Kidney (tissue), 14 donors: ENCODE data around the gene HUS1B. TPM values are rescaled to one million over a fixed set of nuclear protein-coding genes. Genes with fewer than 3 reads are reported as not detected.

Source experiments
- DNase-seq, 5 donors: peaks; one replicate each; pipeline ENCODE4 v3.0.0-alpha.2; 2013 to 2020
- FAIRE-seq: peaks from 2 replicates; lab custom pipeline; 2012; peaks lifted over from hg19 to GRCh38; lab: Jason Lieb, UNC
- H3K27ac ChIP-seq, 2 donors: one replicate each; pipeline ENCODE4 v1.7.0; 2013; ENCODE audit warnings: low read depth in 2 of 2, low read length in 2 of 2, inconsistent platforms in 1 of 2
- H3K27me3 ChIP-seq: one replicate; pipeline ENCODE4 v1.7.1; 2013; ENCODE audit warnings: low read length, inconsistent platforms; ENCODE audit not compliant: control insufficient read depth, insufficient read depth
- H3K36me3 ChIP-seq, 3 donors: one replicate each; pipeline versions ENCODE4 v1.7.0 to v1.7.1; 2013; ENCODE audit warnings: low read length in 3 of 3, control low read depth in 1 of 3, inconsistent platforms in 1 of 3; ENCODE audit not compliant: insufficient read depth in 3 of 3, control insufficient read depth in 2 of 3
- H3K4me1 ChIP-seq, 3 donors: one replicate each; pipeline versions ENCODE4 v1.7.0 to v1.7.1; 2013; ENCODE audit warnings: low read length in 3 of 3, inconsistent platforms in 1 of 3, low read depth in 1 of 3; ENCODE audit not compliant: control insufficient read depth in 2 of 3, insufficient read depth in 2 of 3
- H3K4me3 ChIP-seq, 3 donors: one replicate each; pipeline versions ENCODE4 v1.7.0 to v1.8.1; 2013; ENCODE audit warnings: low read length in 3 of 3, control low read depth in 1 of 3, inconsistent platforms in 1 of 3
- H3K9ac ChIP-seq, 3 donors: one replicate each; pipeline versions ENCODE4 v1.7.0 to v1.7.1; 2013; ENCODE audit warnings: low read length in 3 of 3, control low read depth in 1 of 3, inconsistent platforms in 1 of 3
- H3K9me3 ChIP-seq, 3 donors: one replicate each; pipeline versions ENCODE4 v1.7.0 to v1.7.1; 2013; ENCODE audit warnings: low read length in 3 of 3, control low read depth in 1 of 3, inconsistent platforms in 1 of 3; ENCODE audit not compliant: control insufficient read depth in 2 of 3, insufficient read depth in 1 of 3
- intact Hi-C: fragments of 100-400 bp; cut with DNase I; formaldehyde crosslinking; loops from one replicate; pipeline ENCODE4 v1.11.1; 2022
- polyA plus RNA-seq: library from polyadenylated mRNA; stranded (reverse); fragments of 350-450 nt; fragmentation: Illumina TruSeq; extraction: RNeasy Lipid Tissue Mini Kit (QIAGEN cat#74804); gene quantifications from one replicate; pipeline ENCODE4 v1.2.3, GENCODE V29; 2014; ENCODE audit warnings: low read depth, low replicate concordance; ENCODE audit not compliant: insufficient read depth
- total RNA-seq: library from RNA; stranded (reverse); fragmentation: NEBNext Ultra II Directional; extraction: Animal tissue kit (Norgen Biotek cat#: 25700); gene quantifications from one replicate; pipeline ENCODE4 v1.2.1, GENCODE V29; 2021
- TF ChIP-seq, protein P1 (sequence below): IDR thresholded peaks from 3 replicates; pipeline ENCODE4 v1.5.1; 2012; ENCODE audit warnings: mild to moderate bottlenecking, moderate library complexity, borderline replicate concordance; ENCODE audit not compliant: insufficient read depth; ENCODE audit errors: extremely low read depth
- donor health status: control.
- donor health status: control.
- donor health status: control.
- donor health status: control.
- donor health status: control.
- donor health status: DM: yes; HTN: yes; CAD: no.
- donor health status: Normal renal cell carcinoma (clear cell type).

HUS1B gene
- total and polyA plus RNA-seq, 2 donors from 2014 or later = 1.2 TPM; not detected in 1

DNA sequence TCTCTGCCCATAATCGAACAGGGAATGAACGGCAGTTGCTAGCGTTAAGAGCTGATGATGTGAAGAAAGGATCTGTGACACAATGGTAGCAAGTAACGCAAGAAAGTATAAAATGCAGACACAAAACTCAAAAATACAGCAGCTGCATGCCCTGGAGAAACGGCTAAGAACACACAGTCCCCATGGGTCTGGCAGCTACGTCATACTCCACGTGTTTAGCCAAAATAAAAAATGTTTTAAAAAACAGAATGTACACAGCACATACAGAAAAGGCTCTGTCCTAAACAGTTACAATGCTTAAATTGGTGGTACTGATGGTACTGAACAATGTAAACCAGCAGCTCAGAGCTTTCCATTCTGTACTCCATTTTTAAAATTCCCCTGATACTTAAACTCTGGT is 34.4 kb downstream of the HUS1B start:
- Histone ChIP-seq H3K9me3 (no peaks in the 10 kb centered on the region), H3K4me3 (no peak overlapping the region), H3K36me3 (peaks cover 0 to 7% (median 0%) of the 10 kb centered on the region in 3 donors), H3K4me1 (no peaks in the 10 kb centered on the region), H3K27ac (no peak overlapping the region), H3K9ac (no peak overlapping the region), H3K27me3 (no peaks in the 10 kb centered on the region)
- intact Hi-C loops = no loop called here
- no peak for FAIRE-seq
- DNase-seq = no peak
- TF ChIP-seq, protein P1, sequence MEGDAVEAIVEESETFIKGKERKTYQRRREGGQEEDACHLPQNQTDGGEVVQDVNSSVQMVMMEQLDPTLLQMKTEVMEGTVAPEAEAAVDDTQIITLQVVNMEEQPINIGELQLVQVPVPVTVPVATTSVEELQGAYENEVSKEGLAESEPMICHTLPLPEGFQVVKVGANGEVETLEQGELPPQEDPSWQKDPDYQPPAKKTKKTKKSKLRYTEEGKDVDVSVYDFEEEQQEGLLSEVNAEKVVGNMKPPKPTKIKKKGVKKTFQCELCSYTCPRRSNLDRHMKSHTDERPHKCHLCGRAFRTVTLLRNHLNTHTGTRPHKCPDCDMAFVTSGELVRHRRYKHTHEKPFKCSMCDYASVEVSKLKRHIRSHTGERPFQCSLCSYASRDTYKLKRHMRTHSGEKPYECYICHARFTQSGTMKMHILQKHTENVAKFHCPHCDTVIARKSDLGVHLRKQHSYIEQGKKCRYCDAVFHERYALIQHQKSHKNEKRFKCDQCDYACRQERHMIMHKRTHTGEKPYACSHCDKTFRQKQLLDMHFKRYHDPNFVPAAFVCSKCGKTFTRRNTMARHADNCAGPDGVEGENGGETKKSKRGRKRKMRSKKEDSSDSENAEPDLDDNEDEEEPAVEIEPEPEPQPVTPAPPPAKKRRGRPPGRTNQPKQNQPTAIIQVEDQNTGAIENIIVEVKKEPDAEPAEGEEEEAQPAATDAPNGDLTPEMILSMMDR = no peak

DNA sequence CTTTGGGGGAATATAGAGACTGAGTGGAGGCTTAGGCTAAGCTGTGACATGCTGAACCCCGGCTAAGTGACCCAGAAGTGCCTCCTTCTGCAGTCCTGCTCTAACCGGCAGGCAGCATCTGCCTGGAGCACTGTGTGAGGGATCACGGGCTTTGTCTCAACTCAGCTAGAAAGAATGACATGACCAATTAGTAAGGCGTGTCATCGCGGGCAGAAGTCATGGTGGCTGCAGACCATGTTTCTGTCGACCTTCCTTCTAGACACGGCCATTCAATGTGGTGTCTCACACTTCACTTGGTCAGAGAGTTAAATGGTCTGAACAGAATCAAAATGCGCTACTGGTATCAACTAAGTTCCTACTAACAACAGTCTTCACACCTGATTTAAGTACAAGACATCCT is 35.0 kb downstream of the HUS1B start:
- Histone ChIP-seq H3K36me3 (peaks cover 0 to 5% (median 0%) of the 10 kb centered on the region in 3 donors), H3K27ac (no peak overlapping the region), H3K4me1 (no peaks in the 10 kb centered on the region), H3K9me3 (no peaks in the 10 kb centered on the region), H3K4me3 (no peak overlapping the region), H3K27me3 (no peaks in the 10 kb centered on the region), H3K9ac (no peak overlapping the region)
- TF ChIP-seq, protein P1 = no peak
- FAIRE-seq (no peak), DNase-seq (no peak)
- intact Hi-C loops = no loop called here

DNA sequence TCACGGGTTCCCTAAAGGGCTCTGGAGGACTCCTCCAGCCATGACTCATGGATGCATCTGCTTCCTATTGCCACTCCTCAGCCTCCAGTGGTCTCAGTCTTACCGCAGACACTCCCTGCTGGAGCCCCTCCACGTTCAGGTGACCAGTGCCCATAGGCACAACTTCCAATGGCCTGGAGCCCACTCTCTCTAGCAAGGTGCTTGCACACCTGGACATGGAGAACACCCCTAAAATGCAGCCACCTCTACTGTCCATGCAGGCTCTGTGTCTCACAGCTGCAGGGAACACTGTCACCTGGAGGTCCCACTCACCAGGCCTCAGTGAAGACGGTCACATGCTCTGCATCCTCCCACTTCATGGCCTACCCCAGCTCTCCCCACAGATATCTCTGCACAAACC is 36.0 kb downstream of the HUS1B start:
- intact Hi-C loops = no loop called here

More for the DNA sequence above, 36.0 kb downstream of the HUS1B start:
- Histone ChIP-seq H3K9ac (no peak overlapping the region), H3K4me3 (no peak overlapping the region), H3K36me3 (peaks cover 0 to 5% (median 0%) of the 10 kb centered on the region in 3 donors), H3K4me1 (no peaks in the 10 kb centered on the region), H3K27ac (no peak overlapping the region), H3K9me3 (no peaks in the 10 kb centered on the region), H3K27me3 (no peaks in the 10 kb centered on the region)
- no peak for DNase-seq
- TF ChIP-seq, protein P1 = no peak
- no peak for FAIRE-seq
